GM23338 (cell line): ENCODE results near the gene ESYT2. TPM values are rescaled to one million over a fixed set of nuclear protein-coding genes. Genes with fewer than 3 reads are reported as not detected.

ENCODE experiments used
- ATAC-seq: fragments of 200-7000 bp; cut with Tn5 transposase; 3 replicates; pipeline ENCODE4 v1.9.1; 2020
- DNase-seq: peaks from one replicate; pipeline ENCODE4 v3.0.0-alpha.2; 2015; ENCODE audit warnings: low spot score
- H2AFZ ChIP-seq: fragments of 200-600 bp; sonication (generic); 2 replicates; pipeline ENCODE4 v1.8.0; 2016; ENCODE audit warnings: antibody characterized with exemption, mild to moderate bottlenecking, moderate library complexity
- H3F3A ChIP-seq: fragments of 200-600 bp; sonication (generic); replicated peaks from 2 replicates; pipeline ENCODE4 v1.8.0; 2017; ENCODE audit warnings: antibody characterized with exemption, mixed run types, low read depth
- H3K27ac ChIP-seq: fragments of 200-600 bp; sonication (generic); 2 replicates; pipeline ENCODE4 v1.6.1; 2016; ENCODE audit warnings: low read depth
- H3K27me3 ChIP-seq: fragments of 200-600 bp; sonication (generic); 2 replicates; pipeline ENCODE4 v1.8.0; 2016; ENCODE audit warnings: mild to moderate bottlenecking, mixed run types, moderate library complexity; ENCODE audit not compliant: insufficient read depth
- H3K36me3 ChIP-seq: fragments of 200-600 bp; sonication (generic); 2 replicates; pipeline ENCODE4 v1.8.0; 2016; ENCODE audit warnings: mild to moderate bottlenecking; ENCODE audit not compliant: insufficient read depth
- H3K4me1 ChIP-seq: fragments of 200-600 bp; sonication (generic); 2 replicates; pipeline ENCODE4 v1.8.0; 2016; ENCODE audit warnings: mild to moderate bottlenecking, moderate library complexity; ENCODE audit not compliant: insufficient read depth
- H3K4me2 ChIP-seq: fragments of 200-600 bp; sonication (generic); 2 replicates; pipeline ENCODE4 v1.7.1; 2017; ENCODE audit warnings: mixed run types
- H3K4me3 ChIP-seq: fragments of 200-600 bp; sonication (generic); 2 replicates; pipeline ENCODE4 v1.6.1; 2016; ENCODE audit warnings: mixed run types
- H3K79me2 ChIP-seq: fragments of 200-600 bp; sonication (generic); replicated peaks from 2 replicates; pipeline ENCODE4 v1.8.0; 2017; ENCODE audit warnings: mild to moderate bottlenecking; ENCODE audit not compliant: insufficient read depth
- H3K9me2 ChIP-seq: fragments of 200-600 bp; sonication (generic); 2 replicates; pipeline ENCODE4 v1.8.0; 2017; ENCODE audit not compliant: insufficient read depth
- H4K20me1 ChIP-seq: fragments of 200-600 bp; sonication (generic); replicated peaks from 2 replicates; pipeline ENCODE4 v1.8.0; 2017; ENCODE audit warnings: mild to moderate bottlenecking; ENCODE audit not compliant: insufficient read depth
- H3K27ac Mint-ChIP-seq: 2 replicates; pipeline ENCODE4 v1.8.0; 2020; ENCODE audit warnings: inconsistent platforms, mild to moderate bottlenecking, moderate library complexity, mixed read lengths
- H3K27me3 Mint-ChIP-seq: 3 replicates; pipeline ENCODE4 v1.8.0; 2022; ENCODE audit warnings: low read depth, mild to moderate bottlenecking, moderate library complexity, mixed read lengths, inconsistent platforms; ENCODE audit not compliant: insufficient read depth, poor library complexity
- H3K36me3 Mint-ChIP-seq: 3 replicates; pipeline ENCODE4 v1.8.0; 2021; ENCODE audit warnings: low read depth, mild to moderate bottlenecking, inconsistent platforms, moderate library complexity, mixed read lengths
- H3K4me1 Mint-ChIP-seq: 3 replicates; pipeline ENCODE4 v1.8.0; 2020; ENCODE audit warnings: mild to moderate bottlenecking, inconsistent platforms, mixed read lengths
- H3K4me3 Mint-ChIP-seq: 3 replicates; pipeline ENCODE4 v1.8.0; 2021; ENCODE audit warnings: moderate library complexity, mild to moderate bottlenecking, inconsistent platforms, mixed read lengths
- H3K9me3 Mint-ChIP-seq: 3 replicates; pipeline ENCODE4 v1.8.0; 2020; ENCODE audit warnings: moderate library complexity, mild to moderate bottlenecking, inconsistent platforms, mixed read lengths
- CREB1 ChIP-seq: fragments of 250-450 bp; sonication (Bioruptor Pico); IDR thresholded peaks from 2 replicates; pipeline ENCODE4 v1.5.0; 2020; ENCODE audit warnings: low read depth, mild to moderate bottlenecking, moderate library complexity
- EZH2 ChIP-seq: fragments of 200-600 bp; sonication (generic); IDR thresholded peaks from one replicate; pipeline ENCODE4 v1.8.0; 2017; ENCODE audit warnings: antibody characterized with exemption, mild to moderate bottlenecking, low read depth; ENCODE audit not compliant: unreplicated experiment
- EZH2phosphoT487 ChIP-seq: fragments of 200-600 bp; sonication (generic); IDR thresholded peaks from one replicate; pipeline ENCODE4 v1.8.1; 2018; ENCODE audit warnings: antibody characterized with exemption; ENCODE audit not compliant: unreplicated experiment
- JUNB ChIP-seq: IDR thresholded peaks from one replicate; pipeline ENCODE4 v1.6.1; 2016; ENCODE audit warnings: antibody characterized with exemption; ENCODE audit not compliant: unreplicated experiment
- NANOG ChIP-seq: IDR thresholded peaks from 2 replicates; pipeline ENCODE4 v1.6.1; 2016; ENCODE audit warnings: antibody characterized with exemption, borderline replicate concordance
- POLR2AphosphoS5 ChIP-seq: IDR thresholded peaks from 2 replicates; pipeline ENCODE4 v1.6.1; 2016; ENCODE audit warnings: antibody characterized with exemption, low read depth
- STAT1 ChIP-seq: IDR thresholded peaks from one replicate; pipeline ENCODE4 v1.6.1; 2016; ENCODE audit warnings: antibody characterized with exemption; ENCODE audit not compliant: unreplicated experiment
- ZNF114 ChIP-seq: fragments of 250-450 bp; sonication (Bioruptor Pico); IDR thresholded peaks from 2 replicates; pipeline ENCODE4 v1.5.0; 2020; ENCODE audit warnings: mild to moderate bottlenecking, moderate library complexity
- ZNF331 ChIP-seq: fragments of 250-450 bp; sonication (Bioruptor Pico); IDR thresholded peaks from 2 replicates; pipeline ENCODE4 v1.5.0; 2020; ENCODE audit warnings: low read depth, mild to moderate bottlenecking, moderate library complexity
- polyA plus RNA-seq: library from polyadenylated mRNA; unstranded; fragments of >200 nt; fragmentation: Nextera tagmentation; extraction: Ambion mirVana; gene quantifications from 2 replicates; pipeline ENCODE4 v1.2.1, GENCODE V29; 2016
- total RNA-seq: library from RNA; depleted of rRNA; stranded (reverse); fragments of >200 nt; shearing (Covaris generic); gene quantifications from 2 replicates; pipeline ENCODE4 v1.2.3, GENCODE V29; 2014
- TF ChIP-seq, protein P1 (sequence below), 2 experiments: fragments of 200-600 bp in 1 of 2; sonication (generic) in 1 of 2; conservative IDR thresholded peaks; 2 replicates each; pipeline versions ENCODE4 v1.5.1 to v1.6.1; 2016 to 2017; ENCODE audit warnings: antibody characterized with exemption in 2 of 2, low read depth in 2 of 2, mild to moderate bottlenecking in 2 of 2, moderate library complexity in 1 of 2
- TF ChIP-seq, protein P2 (sequence below): fragments of 250-450 bp; sonication (Bioruptor Pico); IDR thresholded peaks from 2 replicates; pipeline ENCODE4 v1.5.0; 2020; ENCODE audit warnings: mild to moderate bottlenecking, moderate library complexity
- TF ChIP-seq, protein P3 (sequence below): IDR thresholded peaks from one replicate; pipeline ENCODE4 v1.6.1; 2018; ENCODE audit warnings: antibody characterized with exemption; ENCODE audit not compliant: unreplicated experiment
- TF ChIP-seq, protein P4 (sequence below): IDR thresholded peaks from 2 replicates; pipeline ENCODE4 v1.6.1; 2016; ENCODE audit warnings: antibody characterized with exemption

ESYT2 gene
- total and polyA plus RNA-seq, 2 experiments from 2014 or later, result 9.6 to 52.7 TPM

GRCh38 chr7:158846304-158846703 is 17.0 kb upstream of the ESYT2 start:
- H3K27ac ChIP-seq, result no peak overlapping the region
- ATAC-seq (no peak), DNase-seq (no peak)
- H3K36me3 ChIP-seq, result peaks cover 24% of the 10 kb centered on the region
- H3K9me3 Mint-ChIP-seq, result peaks cover 56% of the 10 kb centered on the region
- H3K36me3 Mint-ChIP-seq, result peaks cover 23% of the 10 kb centered on the region
- H3K27me3 Mint-ChIP-seq, result peaks cover 10% of the 10 kb centered on the region
- H3K4me2 ChIP-seq, result no peak overlapping the region
- H3K27me3 ChIP-seq, result no peaks in the 10 kb centered on the region
- H3F3A ChIP-seq, result no peaks in the 10 kb centered on the region; the same call in 1 of the 2 replicates
- TF ChIP-seq POLR2AphosphoS5, result no peak
- TF ChIP-seq, protein P1, sequence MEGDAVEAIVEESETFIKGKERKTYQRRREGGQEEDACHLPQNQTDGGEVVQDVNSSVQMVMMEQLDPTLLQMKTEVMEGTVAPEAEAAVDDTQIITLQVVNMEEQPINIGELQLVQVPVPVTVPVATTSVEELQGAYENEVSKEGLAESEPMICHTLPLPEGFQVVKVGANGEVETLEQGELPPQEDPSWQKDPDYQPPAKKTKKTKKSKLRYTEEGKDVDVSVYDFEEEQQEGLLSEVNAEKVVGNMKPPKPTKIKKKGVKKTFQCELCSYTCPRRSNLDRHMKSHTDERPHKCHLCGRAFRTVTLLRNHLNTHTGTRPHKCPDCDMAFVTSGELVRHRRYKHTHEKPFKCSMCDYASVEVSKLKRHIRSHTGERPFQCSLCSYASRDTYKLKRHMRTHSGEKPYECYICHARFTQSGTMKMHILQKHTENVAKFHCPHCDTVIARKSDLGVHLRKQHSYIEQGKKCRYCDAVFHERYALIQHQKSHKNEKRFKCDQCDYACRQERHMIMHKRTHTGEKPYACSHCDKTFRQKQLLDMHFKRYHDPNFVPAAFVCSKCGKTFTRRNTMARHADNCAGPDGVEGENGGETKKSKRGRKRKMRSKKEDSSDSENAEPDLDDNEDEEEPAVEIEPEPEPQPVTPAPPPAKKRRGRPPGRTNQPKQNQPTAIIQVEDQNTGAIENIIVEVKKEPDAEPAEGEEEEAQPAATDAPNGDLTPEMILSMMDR (conservative IDR thresholded peaks at IDR 0.05; ENCODE audit: low read depth in 2 of 2), result no peak
- TF ChIP-seq, protein P2, sequence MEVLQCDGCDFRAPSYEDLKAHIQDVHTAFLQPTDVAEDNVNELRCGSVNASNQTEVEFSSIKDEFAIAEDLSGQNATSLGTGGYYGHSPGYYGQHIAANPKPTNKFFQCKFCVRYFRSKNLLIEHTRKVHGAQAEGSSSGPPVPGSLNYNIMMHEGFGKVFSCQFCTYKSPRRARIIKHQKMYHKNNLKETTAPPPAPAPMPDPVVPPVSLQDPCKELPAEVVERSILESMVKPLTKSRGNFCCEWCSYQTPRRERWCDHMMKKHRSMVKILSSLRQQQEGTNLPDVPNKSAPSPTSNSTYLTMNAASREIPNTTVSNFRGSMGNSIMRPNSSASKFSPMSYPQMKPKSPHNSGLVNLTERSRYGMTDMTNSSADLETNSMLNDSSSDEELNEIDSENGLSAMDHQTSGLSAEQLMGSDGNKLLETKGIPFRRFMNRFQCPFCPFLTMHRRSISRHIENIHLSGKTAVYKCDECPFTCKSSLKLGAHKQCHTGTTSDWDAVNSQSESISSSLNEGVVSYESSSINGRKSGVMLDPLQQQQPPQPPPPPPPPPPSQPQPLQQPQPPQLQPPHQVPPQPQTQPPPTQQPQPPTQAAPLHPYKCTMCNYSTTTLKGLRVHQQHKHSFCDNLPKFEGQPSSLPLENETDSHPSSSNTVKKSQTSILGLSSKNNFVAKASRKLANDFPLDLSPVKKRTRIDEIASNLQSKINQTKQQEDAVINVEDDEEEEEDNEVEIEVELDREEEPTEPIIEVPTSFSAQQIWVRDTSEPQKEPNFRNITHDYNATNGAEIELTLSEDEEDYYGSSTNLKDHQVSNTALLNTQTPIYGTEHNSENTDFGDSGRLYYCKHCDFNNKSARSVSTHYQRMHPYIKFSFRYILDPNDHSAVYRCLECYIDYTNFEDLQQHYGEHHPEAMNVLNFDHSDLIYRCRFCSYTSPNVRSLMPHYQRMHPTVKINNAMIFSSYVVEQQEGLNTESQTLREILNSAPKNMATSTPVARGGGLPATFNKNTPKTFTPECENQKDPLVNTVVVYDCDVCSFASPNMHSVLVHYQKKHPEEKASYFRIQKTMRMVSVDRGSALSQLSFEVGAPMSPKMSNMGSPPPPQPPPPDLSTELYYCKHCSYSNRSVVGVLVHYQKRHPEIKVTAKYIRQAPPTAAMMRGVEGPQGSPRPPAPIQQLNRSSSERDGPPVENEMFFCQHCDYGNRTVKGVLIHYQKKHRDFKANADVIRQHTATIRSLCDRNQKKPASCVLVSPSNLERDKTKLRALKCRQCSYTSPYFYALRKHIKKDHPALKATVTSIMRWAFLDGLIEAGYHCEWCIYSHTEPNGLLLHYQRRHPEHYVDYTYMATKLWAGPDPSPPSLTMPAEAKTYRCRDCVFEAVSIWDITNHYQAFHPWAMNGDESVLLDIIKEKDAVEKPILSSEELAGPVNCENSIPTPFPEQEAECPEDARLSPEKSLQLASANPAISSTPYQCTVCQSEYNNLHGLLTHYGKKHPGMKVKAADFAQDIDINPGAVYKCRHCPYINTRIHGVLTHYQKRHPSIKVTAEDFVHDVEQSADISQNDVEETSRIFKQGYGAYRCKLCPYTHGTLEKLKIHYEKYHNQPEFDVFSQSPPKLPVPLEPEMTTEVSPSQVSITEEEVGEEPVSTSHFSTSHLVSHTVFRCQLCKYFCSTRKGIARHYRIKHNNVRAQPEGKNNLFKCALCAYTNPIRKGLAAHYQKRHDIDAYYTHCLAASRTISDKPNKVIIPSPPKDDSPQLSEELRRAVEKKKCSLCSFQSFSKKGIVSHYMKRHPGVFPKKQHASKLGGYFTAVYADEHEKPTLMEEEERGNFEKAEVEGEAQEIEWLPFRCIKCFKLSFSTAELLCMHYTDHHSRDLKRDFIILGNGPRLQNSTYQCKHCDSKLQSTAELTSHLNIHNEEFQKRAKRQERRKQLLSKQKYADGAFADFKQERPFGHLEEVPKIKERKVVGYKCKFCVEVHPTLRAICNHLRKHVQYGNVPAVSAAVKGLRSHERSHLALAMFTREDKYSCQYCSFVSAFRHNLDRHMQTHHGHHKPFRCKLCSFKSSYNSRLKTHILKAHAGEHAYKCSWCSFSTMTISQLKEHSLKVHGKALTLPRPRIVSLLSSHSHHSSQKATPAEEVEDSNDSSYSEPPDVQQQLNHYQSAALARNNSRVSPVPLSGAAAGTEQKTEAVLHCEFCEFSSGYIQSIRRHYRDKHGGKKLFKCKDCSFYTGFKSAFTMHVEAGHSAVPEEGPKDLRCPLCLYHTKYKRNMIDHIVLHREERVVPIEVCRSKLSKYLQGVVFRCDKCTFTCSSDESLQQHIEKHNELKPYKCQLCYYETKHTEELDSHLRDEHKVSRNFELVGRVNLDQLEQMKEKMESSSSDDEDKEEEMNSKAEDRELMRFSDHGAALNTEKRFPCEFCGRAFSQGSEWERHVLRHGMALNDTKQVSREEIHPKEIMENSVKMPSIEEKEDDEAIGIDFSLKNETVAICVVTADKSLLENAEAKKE (CRISPR knock-in tag), result no peak
- TF ChIP-seq JUNB, result no peak
- no peak for TF ChIP-seq NANOG
- no peak for TF ChIP-seq ZNF114 (CRISPR knock-in tag)
- TF ChIP-seq EZH2phosphoT487, result no peak
- TF ChIP-seq ZNF331 (CRISPR knock-in tag), result no peak
- TF ChIP-seq, protein P3, sequence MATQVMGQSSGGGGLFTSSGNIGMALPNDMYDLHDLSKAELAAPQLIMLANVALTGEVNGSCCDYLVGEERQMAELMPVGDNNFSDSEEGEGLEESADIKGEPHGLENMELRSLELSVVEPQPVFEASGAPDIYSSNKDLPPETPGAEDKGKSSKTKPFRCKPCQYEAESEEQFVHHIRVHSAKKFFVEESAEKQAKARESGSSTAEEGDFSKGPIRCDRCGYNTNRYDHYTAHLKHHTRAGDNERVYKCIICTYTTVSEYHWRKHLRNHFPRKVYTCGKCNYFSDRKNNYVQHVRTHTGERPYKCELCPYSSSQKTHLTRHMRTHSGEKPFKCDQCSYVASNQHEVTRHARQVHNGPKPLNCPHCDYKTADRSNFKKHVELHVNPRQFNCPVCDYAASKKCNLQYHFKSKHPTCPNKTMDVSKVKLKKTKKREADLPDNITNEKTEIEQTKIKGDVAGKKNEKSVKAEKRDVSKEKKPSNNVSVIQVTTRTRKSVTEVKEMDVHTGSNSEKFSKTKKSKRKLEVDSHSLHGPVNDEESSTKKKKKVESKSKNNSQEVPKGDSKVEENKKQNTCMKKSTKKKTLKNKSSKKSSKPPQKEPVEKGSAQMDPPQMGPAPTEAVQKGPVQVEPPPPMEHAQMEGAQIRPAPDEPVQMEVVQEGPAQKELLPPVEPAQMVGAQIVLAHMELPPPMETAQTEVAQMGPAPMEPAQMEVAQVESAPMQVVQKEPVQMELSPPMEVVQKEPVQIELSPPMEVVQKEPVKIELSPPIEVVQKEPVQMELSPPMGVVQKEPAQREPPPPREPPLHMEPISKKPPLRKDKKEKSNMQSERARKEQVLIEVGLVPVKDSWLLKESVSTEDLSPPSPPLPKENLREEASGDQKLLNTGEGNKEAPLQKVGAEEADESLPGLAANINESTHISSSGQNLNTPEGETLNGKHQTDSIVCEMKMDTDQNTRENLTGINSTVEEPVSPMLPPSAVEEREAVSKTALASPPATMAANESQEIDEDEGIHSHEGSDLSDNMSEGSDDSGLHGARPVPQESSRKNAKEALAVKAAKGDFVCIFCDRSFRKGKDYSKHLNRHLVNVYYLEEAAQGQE, result no peak
- no peak for TF ChIP-seq STAT1
- TF ChIP-seq, protein P4, sequence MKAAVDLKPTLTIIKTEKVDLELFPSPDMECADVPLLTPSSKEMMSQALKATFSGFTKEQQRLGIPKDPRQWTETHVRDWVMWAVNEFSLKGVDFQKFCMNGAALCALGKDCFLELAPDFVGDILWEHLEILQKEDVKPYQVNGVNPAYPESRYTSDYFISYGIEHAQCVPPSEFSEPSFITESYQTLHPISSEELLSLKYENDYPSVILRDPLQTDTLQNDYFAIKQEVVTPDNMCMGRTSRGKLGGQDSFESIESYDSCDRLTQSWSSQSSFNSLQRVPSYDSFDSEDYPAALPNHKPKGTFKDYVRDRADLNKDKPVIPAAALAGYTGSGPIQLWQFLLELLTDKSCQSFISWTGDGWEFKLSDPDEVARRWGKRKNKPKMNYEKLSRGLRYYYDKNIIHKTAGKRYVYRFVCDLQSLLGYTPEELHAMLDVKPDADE, result no peak
- no peak for TF ChIP-seq EZH2
- no peak for TF ChIP-seq CREB1 (CRISPR knock-in tag)
- no peak overlapping the region for H3K4me3 Mint-ChIP-seq
- no peak overlapping the region for H2AFZ ChIP-seq
- H3K4me1 ChIP-seq, result peaks cover 16% of the 10 kb centered on the region
- no peak overlapping the region for H3K27ac Mint-ChIP-seq
- no peak overlapping the region for H3K4me3 ChIP-seq
- H3K79me2 ChIP-seq, result no peaks in the 10 kb centered on the region
- peaks cover 14% of the 10 kb centered on the region for H3K4me1 Mint-ChIP-seq
- H4K20me1 ChIP-seq, result no peaks in the 10 kb centered on the region
- H3K9me2 ChIP-seq, result no peaks in the 10 kb centered on the region
